Activated CD8-positive, alpha-beta memory T cell treated with anti-CD3 and anti-CD28 coated beads, Interleukin-2, amount 50 U/mL, for 1 hour (primary cell): ENCODE results near the gene DNAJB2.
A peak's percentile ranks its signal among the peaks of the same experiment; 100 is the strongest.
"Not testable (repeated sequence)": the region's sequence is repeated elsewhere in the genome, so short reads cannot be mapped to it uniquely, and the experiment has no call there.

Source experiments
- DNase-seq: peaks from one replicate; pipeline ENCODE4 v3.0.0-alpha.2; 2020; ENCODE audit errors: extremely low read depth

Gene DNAJB2

GRCh38 chr2:219258942-219259341 lies 20.2 kb upstream of the DNAJB2 start:
- DNase-seq, result not testable (repeated sequence)

GRCh38 chr2:219261024-219261855 lies 17.9 kb upstream of the DNAJB2 start:
- no peak for DNase-seq

GRCh38 chr2:219266232-219266631 lies 12.9 kb upstream of the DNAJB2 start:
- no peak for DNase-seq

DNA sequence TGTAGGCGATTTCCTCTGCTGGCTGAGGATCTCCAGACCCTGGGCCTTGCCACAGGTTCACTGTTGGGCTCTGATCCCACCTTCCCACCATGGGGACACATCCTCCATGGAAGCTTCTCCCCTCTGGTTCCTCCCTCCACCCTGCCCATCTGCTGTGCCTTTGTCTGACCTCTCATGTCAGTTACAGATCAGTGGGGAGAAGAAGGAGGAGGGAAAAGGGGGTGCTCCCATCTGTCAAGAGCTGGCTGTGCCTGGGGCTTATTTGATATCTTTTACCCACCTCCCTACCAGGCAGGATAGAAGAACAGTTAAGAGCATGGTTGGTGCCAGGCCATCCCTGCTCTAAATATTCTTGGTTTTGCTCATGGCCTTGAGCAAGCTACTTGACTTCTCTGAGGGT lies 12.3 kb upstream of the DNAJB2 start:
- DNase-seq, result no peak

DNA sequence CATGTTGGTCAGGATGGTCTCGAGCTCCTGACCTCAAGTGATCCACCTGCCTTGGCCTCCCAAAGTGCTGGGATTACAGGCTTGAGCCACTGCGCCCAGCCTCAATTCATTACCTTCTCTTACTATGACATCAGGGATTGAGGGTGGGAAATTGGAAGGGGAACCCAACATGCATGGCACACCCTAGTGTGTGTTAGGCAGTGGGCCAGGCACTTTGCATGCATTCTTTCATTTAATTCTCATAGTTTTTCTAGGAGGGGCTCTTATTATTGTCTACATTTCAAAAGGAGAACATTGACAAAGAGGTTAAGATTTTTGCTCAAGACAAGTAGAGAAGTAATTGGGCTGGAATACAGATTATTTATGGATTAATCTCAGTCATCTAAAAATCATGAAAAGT lies 10.9 kb upstream of the DNAJB2 start:
- no peak for DNase-seq

GRCh38 chr2:219269362-219270054 lies 9.7 kb upstream of the DNAJB2 start:
- no peak for DNase-seq

GRCh38 chr2:219270055-219270372 lies 9.2 kb upstream of the DNAJB2 start:
- no peak for DNase-seq

- DNase-seq, result no peak
Observed at GRCh38 chr2:219271021-219271420, 8.1 kb upstream of the DNAJB2 start.

- DNase-seq, result no peak
Observed at GRCh38 chr2:219272356-219272755, 6.8 kb upstream of the DNAJB2 start.

GRCh38 chr2:219272995-219273394 lies 6.2 kb upstream of the DNAJB2 start:
- DNase-seq, result no peak

- DNase-seq, result no peak
Observed at GRCh38 chr2:219273937-219274336, 5.2 kb upstream of the DNAJB2 start.

DNA sequence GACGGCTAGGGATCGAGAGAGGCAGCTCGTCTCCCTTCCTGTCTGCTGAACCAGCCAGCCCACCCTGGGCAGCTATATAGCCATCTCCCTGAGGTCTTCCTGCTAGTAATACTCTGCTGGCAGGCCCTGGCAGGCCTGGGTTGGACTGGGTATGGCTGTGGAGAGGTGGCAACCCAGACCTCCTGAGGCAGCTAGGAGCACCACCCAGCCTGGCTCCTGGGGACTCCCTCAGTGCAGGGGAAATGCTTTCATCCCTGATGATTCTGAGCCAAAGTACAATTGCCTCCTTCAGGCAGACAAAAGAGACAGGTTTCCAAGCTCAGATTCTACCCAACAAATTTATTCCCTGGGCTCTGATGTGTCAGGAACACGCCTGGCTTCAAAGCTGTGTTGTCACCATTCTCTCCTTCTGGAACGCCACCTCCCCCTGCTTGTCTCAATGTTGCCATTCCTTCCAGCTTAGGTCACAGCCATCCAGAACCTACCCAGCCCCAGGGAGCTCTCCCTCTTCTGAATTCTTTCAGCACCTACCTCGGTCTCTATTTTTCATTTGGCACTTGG lies 4.7 kb upstream of the DNAJB2 start:
- DNase-seq, result no peak

DNA sequence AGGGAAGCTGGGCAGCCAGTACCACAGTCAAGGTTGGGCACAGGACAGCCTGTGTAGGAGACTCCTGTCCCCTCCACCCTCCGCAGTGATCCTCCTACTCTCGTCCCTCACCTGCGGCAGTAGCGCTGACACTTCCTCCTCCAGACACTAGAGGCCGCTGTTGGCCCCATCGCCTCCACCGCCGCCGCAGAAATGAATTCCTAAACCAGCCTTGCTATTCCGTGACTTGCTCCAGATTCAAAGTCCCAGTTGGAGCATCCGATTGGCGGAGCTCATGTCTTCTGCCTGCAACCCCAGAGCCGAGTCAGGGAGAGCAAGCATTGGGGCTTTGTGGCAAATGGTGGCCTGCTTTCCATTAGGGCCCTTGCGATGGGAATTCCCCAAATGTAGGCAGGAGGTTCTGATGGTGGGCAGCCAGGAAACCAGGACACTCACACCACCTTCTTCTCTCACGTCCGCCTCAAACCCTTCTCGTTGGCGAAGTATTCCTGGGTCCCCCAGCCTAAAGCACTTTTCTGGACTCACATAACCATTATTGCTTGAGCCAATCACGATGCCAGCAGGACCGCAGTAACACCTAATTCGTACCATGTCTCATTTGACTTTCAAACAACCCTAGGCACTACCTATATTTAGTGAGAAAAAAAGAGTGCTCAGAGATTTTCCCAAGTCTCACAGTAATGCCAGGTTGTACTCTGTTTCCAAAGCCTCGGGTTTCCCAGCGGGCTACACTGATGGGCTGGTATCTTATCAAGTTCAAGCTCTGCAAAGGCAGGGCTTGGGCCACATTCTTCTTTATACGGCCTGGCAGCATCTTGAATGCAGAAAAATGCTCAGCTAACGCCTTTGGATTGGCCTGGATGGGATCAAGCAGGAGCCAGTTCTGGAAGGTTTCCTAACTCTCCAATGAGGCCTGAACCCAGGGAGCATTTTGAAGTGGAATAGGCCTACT lies 1.2 kb upstream of the DNAJB2 start:
- peak; percentile 39 for DNase-seq

GRCh38 chr2:219278655-219279150 lies 463 bp upstream of the DNAJB2 start:
- no peak for DNase-seq

DNA sequence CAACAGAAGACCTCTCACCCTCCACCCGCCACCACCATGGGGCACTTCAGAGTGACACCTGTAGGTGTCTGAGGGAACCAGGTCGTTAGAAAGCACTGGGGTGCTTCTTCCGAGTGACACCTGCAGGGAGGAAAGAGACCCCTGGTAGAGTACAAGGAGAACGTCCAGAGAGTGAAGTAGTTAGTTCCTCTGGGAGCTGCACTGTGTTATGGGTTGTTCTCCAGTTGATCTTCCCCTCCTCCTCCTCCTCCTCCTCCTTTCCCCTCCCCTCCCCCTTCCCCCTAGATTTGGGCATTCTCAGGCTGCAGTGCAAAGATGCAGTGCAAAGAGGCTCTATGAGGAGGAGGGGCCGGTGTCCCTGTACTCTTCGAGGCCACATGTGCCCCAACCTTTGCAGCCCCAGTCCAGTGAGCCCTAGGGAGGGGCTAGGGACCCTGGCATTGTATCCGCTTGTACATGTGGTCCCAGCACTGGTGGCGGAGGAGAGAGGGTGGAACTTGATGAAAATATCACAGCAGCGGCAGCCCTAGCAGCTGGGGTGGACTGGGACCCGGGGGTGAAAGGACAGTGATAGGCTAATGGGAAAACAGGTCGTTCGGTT lies 850 bp downstream of the DNAJB2 start:
- no peak for DNase-seq

DNA sequence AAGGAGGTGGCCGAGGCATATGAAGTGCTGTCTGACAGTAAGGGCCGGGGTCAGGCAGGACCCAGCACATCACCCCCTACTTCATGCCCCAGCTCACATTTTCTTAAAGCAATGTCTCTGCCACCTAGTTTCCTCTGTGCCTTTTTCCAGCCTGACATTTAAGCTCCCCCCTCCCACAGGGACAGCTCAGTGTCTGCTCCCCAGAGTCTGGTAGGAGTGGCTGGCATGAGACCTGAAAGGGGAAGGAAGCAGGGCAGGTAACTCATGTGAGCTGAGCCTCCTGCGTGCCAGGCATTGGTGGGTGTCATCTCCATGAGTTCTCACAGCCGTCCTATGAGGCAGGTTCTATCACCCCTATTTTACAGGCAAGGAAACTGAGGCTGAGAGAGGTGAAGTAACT lies 1.5 kb downstream of the DNAJB2 start:
- no peak for DNase-seq

DNA sequence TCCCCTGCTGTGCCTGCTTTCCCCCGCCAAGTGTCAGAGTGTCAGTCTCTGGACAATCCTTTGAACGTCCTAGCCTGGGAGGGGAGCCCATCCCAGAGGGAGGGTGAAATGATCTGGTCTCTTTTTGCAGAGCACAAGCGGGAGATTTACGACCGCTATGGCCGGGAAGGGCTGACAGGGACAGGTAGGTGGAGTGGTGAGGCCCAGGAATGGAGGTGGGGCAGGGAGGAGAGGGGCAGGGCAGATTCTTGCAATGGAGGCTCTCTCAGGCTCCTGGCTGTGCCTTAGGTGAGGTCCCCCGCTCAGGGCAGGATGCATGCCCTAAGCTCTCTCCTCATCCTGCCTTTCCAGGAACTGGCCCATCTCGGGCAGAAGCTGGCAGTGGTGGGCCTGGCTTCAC lies 2.4 kb downstream of the DNAJB2 start:
- DNase-seq, result no peak

- DNase-seq, result no peak
Observed at GRCh38 chr2:219282375-219282774, 3.2 kb downstream of the DNAJB2 start.

DNA sequence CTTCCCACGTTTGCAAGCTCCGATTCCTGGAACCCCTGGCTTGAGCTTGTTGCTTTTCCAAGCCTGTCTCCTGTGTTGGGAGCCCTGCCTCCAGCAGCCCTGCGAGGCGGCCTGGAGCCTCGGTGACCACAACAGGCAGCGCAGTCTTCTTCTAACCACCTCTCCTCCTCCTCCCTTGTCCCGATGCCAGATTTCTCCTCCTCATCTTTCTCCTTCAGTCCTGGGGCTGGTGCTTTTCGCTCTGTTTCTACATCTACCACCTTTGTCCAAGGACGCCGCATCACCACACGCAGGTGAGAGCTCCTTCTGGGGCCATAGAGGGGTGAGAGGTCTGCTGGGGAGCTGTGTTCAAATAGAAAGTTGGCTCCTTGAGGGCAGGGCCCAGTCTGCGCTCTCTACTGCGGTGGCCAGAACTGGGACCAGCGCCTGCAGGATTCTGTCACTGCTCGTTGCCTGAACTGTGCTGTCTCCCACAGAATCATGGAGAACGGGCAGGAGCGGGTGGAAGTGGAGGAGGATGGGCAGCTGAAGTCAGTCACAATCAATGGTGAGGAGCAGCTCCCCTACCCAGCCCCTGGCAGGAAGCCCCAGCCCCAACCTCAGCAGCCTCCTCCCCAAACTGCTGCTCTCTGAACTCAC lies 3.9 kb downstream of the DNAJB2 start:
- no peak for DNase-seq

GRCh38 chr2:219284501-219285372 lies 5.6 kb downstream of the DNAJB2 start:
- no peak for DNase-seq
